ENCODE measurements around the gene TBX20.

- TF ChIP-seq, protein P1, sequence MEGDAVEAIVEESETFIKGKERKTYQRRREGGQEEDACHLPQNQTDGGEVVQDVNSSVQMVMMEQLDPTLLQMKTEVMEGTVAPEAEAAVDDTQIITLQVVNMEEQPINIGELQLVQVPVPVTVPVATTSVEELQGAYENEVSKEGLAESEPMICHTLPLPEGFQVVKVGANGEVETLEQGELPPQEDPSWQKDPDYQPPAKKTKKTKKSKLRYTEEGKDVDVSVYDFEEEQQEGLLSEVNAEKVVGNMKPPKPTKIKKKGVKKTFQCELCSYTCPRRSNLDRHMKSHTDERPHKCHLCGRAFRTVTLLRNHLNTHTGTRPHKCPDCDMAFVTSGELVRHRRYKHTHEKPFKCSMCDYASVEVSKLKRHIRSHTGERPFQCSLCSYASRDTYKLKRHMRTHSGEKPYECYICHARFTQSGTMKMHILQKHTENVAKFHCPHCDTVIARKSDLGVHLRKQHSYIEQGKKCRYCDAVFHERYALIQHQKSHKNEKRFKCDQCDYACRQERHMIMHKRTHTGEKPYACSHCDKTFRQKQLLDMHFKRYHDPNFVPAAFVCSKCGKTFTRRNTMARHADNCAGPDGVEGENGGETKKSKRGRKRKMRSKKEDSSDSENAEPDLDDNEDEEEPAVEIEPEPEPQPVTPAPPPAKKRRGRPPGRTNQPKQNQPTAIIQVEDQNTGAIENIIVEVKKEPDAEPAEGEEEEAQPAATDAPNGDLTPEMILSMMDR (IDR thresholded peaks at IDR 0.05; ENCODE audit: low read depth, low read length) = no peak
- TF ChIP-seq EZH2phosphoT487 (IDR thresholded peaks at IDR 0.05; ENCODE audit: low read depth) = no peak
Observed at GRCh38 chr7:35257251-35258124, 3.6 kb upstream of the TBX20 start.

All from OCI-LY3 (cell line).